Esophagus mucosa (tissue), 1 donor: ENCODE data around the gene EIF4B. TPM values are rescaled to one million over a fixed set of nuclear protein-coding genes. Genes with fewer than 3 reads are reported as not detected.
"Not testable (repeated sequence)": the region's sequence is repeated elsewhere in the genome, so short reads cannot be mapped to it uniquely, and the experiment has no call there.

Experiments
- ATAC-seq: fragments of 200-7000 bp; cut with Tn5 transposase; one replicate; pipeline ENCODE4 v1.9.1; 2020
- total RNA-seq: library from RNA; stranded (reverse); gene quantifications from one replicate; pipeline ENCODE4 v1.2.4, GENCODE V29; 2023
- donor health status: DM: yes; HTN: yes; CAD: no.

The EIF4B gene
- total RNA-seq, 1 donor from 2014 or later, result 344 TPM

GRCh38 chr12:52993558-52993869, 12.7 kb upstream of the EIF4B start:
- ATAC-seq, result peak; percentile 17

- ATAC-seq, result peak; percentile 4
Observed at GRCh38 chr12:53004178-53004577, 2.1 kb upstream of the EIF4B start.

GRCh38 chr12:53004582-53004981, 1.7 kb upstream of the EIF4B start:
- no peak for ATAC-seq

- ATAC-seq, result no peak
Observed at GRCh38 chr12:53005215-53005985, 856 bp upstream of the EIF4B start.

- peak; percentile 56 for ATAC-seq
Observed at GRCh38 chr12:53006810-53007309, 604 bp downstream of the EIF4B start.

GRCh38 chr12:53007343-53007742, 1.1 kb downstream of the EIF4B start:
- ATAC-seq, result no peak

- ATAC-seq, result not testable (repeated sequence)
Observed at GRCh38 chr12:53008760-53009159, 2.5 kb downstream of the EIF4B start.

GRCh38 chr12:53010955-53011354, 4.7 kb downstream of the EIF4B start:
- ATAC-seq, result no peak

GRCh38 chr12:53011889-53012288, 5.6 kb downstream of the EIF4B start:
- no peak for ATAC-seq

- ATAC-seq, result no peak
Observed at GRCh38 chr12:53012928-53013327, 6.7 kb downstream of the EIF4B start.

GRCh38 chr12:53014709-53015108, 8.5 kb downstream of the EIF4B start:
- ATAC-seq, result no peak

- ATAC-seq, result no peak
Observed at GRCh38 chr12:53025250-53025649, 19.0 kb downstream of the EIF4B start.

- not testable (repeated sequence) for ATAC-seq
Observed at GRCh38 chr12:53027014-53027413, 20.8 kb downstream of the EIF4B start.

- ATAC-seq, result no peak
Observed at GRCh38 chr12:53031616-53032015, 25.4 kb downstream of the EIF4B start.

GRCh38 chr12:53033832-53034231, 27.6 kb downstream of the EIF4B start:
- not testable (repeated sequence) for ATAC-seq

GRCh38 chr12:53034459-53034858, 28.2 kb downstream of the EIF4B start:
- no peak for ATAC-seq

- ATAC-seq, result no peak
Observed at GRCh38 chr12:53036802-53037201, 30.5 kb downstream of the EIF4B start.

GRCh38 chr12:53039851-53040250, 33.6 kb downstream of the EIF4B start:
- ATAC-seq, result no peak

GRCh38 chr12:53042607-53043454, 36.6 kb downstream of the EIF4B start:
- no peak for ATAC-seq

- ATAC-seq, result no peak
Observed at GRCh38 chr12:53044052-53044581, 37.9 kb downstream of the EIF4B start.

GRCh38 chr12:53044896-53045695, 38.8 kb downstream of the EIF4B start:
- no peak for ATAC-seq

GRCh38 chr12:53045696-53046045, 39.4 kb downstream of the EIF4B start:
- no peak for ATAC-seq
